ENCODE results near the gene GPR55. TPM values are rescaled to one million over a fixed set of nuclear protein-coding genes. Genes with fewer than 3 reads are reported as not detected.

GPR55 gene
- total and polyA plus RNA-seq, 4 experiments from 2014 or later, result 2.4 to 8.3 (median 8.1) TPM; not detected in 1

GRCh38 chr2:230889911-230890601 is 35.0 kb downstream of the GPR55 start:
- Histone ChIP-seq H3K27me3 (ENCODE audit: insufficient read depth, low read length) (no peaks in the 10 kb centered on the region), H3K4me1 (ENCODE audit: insufficient read depth, low read length) (peaks cover 7% of the 10 kb centered on the region), H3K27ac (ENCODE audit: low read depth, low read length) (no peak overlapping the region), H3K36me3 (ENCODE audit: insufficient read depth, low read length) (no peaks in the 10 kb centered on the region), H3K4me3 (ENCODE audit: low read length in 2 of 2) (no peak overlapping the region), H3K9me3 (ENCODE audit: control insufficient read depth in 1 of 2, low read length in 2 of 2) (no peaks in the 10 kb centered on the region)
- Mint-ChIP-seq H3K36me3 (no peaks in the 10 kb centered on the region), H3K9me3 (peaks cover 0 to 4% (median 0%) of the 10 kb centered on the region in 8 donors), H3K4me3 (no peak overlapping the region), H3K27me3 (peaks cover 8 to 12% of the 10 kb centered on the region in 2 donors), H3K4me1 (peaks cover 3 to 5% (median 4%) of the 10 kb centered on the region in 4 donors), H3K27ac (peak overlapping the region in 1 of 7 donors; percentile 51)
- CTCF ChIA-PET (ENCODE audit: partially characterized antibody), result no interaction called here
- DNase-seq, result no peak
- POLR2A ChIA-PET (ENCODE audit: partially characterized antibody), result no interaction called here
- intact Hi-C loops (cut with micrococcal nuclease), result no loop called here

- Histone ChIP-seq H3K36me3 (ENCODE audit: insufficient read depth, low read length) (no peaks in the 10 kb centered on the region), H3K27me3 (ENCODE audit: insufficient read depth, low read length) (no peaks in the 10 kb centered on the region), H3K4me3 (ENCODE audit: low read length in 2 of 2) (no peak overlapping the region), H3K4me1 (ENCODE audit: insufficient read depth, low read length) (no peaks in the 10 kb centered on the region), H3K9me3 (ENCODE audit: control insufficient read depth in 1 of 2, low read length in 2 of 2) (no peaks in the 10 kb centered on the region), H3K27ac (ENCODE audit: low read depth, low read length) (no peak overlapping the region)
- Mint-ChIP-seq H3K4me3 (no peak overlapping the region), H3K9me3 (peaks cover 0 to 4% (median 0%) of the 10 kb centered on the region in 8 donors), H3K27ac (no peak overlapping the region), H3K36me3 (no peaks in the 10 kb centered on the region), H3K27me3 (peaks cover 8 to 10% of the 10 kb centered on the region in 2 donors), H3K4me1 (peaks cover 0 to 2% (median 0%) of the 10 kb centered on the region in 4 donors)
- no peak for DNase-seq
- ChIA-PET CTCF (ENCODE audit: partially characterized antibody) (interaction anchor here (0.6 to 1.5 kb wide), 2 partner anchors 20 to 99 kb away, joined by 3 to 6 read pairs; no protein-coding TSS in a partner anchor), POLR2A (ENCODE audit: partially characterized antibody) (no interaction called here)
- intact Hi-C loops (cut with micrococcal nuclease), result no loop called here
These were observed 36.1 kb downstream of the GPR55 start for GRCh38 chr2:230888824-230889400.

DNA sequence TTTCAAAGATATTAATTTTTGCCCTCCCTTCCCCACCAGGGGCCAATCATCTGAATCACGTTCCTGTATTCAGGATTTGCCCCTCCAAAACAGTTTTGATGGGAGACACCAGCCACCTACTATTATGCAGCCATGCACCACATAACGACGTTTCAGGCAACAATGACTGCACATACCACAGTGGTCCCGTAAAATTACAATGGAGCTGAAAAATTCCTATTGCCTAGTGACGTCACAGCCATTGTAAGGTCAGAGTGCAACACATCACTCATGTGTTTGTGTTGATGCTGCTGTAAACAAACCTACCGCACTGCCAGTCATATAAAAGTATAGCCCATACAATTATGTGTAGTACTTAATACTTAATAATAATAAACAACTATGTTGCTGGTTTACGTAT is 37.7 kb downstream of the GPR55 start:
- Histone ChIP-seq H3K4me3 (ENCODE audit: low read length in 2 of 2) (no peak overlapping the region), H3K9me3 (ENCODE audit: control insufficient read depth in 1 of 2, low read length in 2 of 2) (no peaks in the 10 kb centered on the region), H3K4me1 (ENCODE audit: insufficient read depth, low read length) (no peaks in the 10 kb centered on the region), H3K36me3 (ENCODE audit: insufficient read depth, low read length) (no peaks in the 10 kb centered on the region), H3K27ac (ENCODE audit: low read depth, low read length) (no peak overlapping the region), H3K27me3 (ENCODE audit: insufficient read depth, low read length) (no peaks in the 10 kb centered on the region)
- no peak for DNase-seq
- no peaks in the 10 kb centered on the region for H3K36me3 Mint-ChIP-seq
- POLR2A ChIA-PET (ENCODE audit: partially characterized antibody), result no interaction called here
- CTCF ChIA-PET (ENCODE audit: partially characterized antibody), result interaction anchor here (1.5 kb wide), 1 partner anchor 100 kb away, joined by 6 read pairs; no protein-coding TSS in a partner anchor
- intact Hi-C loops (cut with micrococcal nuclease), result no loop called here
- peaks cover 0 to 4% of the 10 kb centered on the region in 2 donors for H3K27me3 Mint-ChIP-seq
- peaks cover 0 to 11% (median 4%) of the 10 kb centered on the region in 4 donors for H3K4me1 Mint-ChIP-seq
- H3K4me3 Mint-ChIP-seq, result no peak overlapping the region
- peaks cover 0 to 2% (median 0%) of the 10 kb centered on the region in 8 donors for H3K9me3 Mint-ChIP-seq
- H3K27ac Mint-ChIP-seq, result no peak overlapping the region

GRCh38 chr2:230886671-230887071 is 38.4 kb downstream of the GPR55 start:
- H3K36me3 ChIP-seq (ENCODE audit: insufficient read depth, low read length), result no peaks in the 10 kb centered on the region
- H3K4me3 Mint-ChIP-seq, result no peak overlapping the region

DNA sequence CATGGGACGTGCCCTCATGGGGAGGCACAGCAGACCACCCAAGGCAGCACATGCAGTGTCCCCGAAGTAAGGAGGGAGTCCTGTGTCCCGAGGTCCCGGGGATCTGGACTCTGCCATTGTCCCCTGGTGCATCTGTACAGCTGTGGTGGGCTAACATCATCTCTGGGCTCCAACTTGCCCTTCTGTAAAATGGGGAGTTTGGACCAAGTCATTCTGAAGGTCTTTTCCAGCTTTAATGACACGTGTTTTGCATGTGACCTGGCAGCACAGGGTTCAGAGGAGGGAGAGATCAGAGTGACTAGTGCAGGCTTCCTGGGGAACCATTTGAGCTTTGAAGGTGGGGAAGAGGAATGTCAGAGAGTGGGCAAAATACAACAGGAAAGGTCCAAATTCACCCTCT is 38.8 kb downstream of the GPR55 start:
- intact Hi-C loops (cut with micrococcal nuclease), result no loop called here
- no peaks in the 10 kb centered on the region for H3K9me3 ChIP-seq (ENCODE audit: control insufficient read depth in 1 of 2, low read length in 2 of 2)
- peaks cover 0 to under 1% of the 10 kb centered on the region in 2 donors for H3K27me3 Mint-ChIP-seq
- no peaks in the 10 kb centered on the region for H3K36me3 Mint-ChIP-seq
- ChIA-PET CTCF (ENCODE audit: partially characterized antibody) (interaction anchor here (1.3 kb wide), 1 partner anchor 101 kb away, joined by 3 read pairs; no protein-coding TSS in a partner anchor), POLR2A (ENCODE audit: partially characterized antibody) (no interaction called here)
- DNase-seq, result no peak
- no peak overlapping the region for H3K27ac Mint-ChIP-seq
- H3K4me1 Mint-ChIP-seq, result peaks cover 0 to 11% (median 4%) of the 10 kb centered on the region in 4 donors
- H3K27me3 ChIP-seq (ENCODE audit: insufficient read depth, low read length), result no peaks in the 10 kb centered on the region
- H3K27ac ChIP-seq (ENCODE audit: low read depth, low read length), result no peak overlapping the region
- no peak overlapping the region for H3K4me3 Mint-ChIP-seq
- no peaks in the 10 kb centered on the region for H3K36me3 ChIP-seq (ENCODE audit: insufficient read depth, low read length)
- no peaks in the 10 kb centered on the region for H3K4me1 ChIP-seq (ENCODE audit: insufficient read depth, low read length)
- no peak overlapping the region for H3K4me3 ChIP-seq (ENCODE audit: low read length in 2 of 2)
- no peaks in the 10 kb centered on the region for H3K9me3 Mint-ChIP-seq

More at GRCh38 chr2:230886671-230887071, 38.4 kb downstream of the GPR55 start:
- intact Hi-C loops (cut with micrococcal nuclease), result no loop called here
- ChIA-PET CTCF (ENCODE audit: partially characterized antibody) (no interaction called here), POLR2A (ENCODE audit: partially characterized antibody) (no interaction called here)
- Mint-ChIP-seq H3K9me3 (no peaks in the 10 kb centered on the region), H3K36me3 (no peaks in the 10 kb centered on the region), H3K27ac (no peak overlapping the region), H3K4me1 (peaks cover 0 to 11% (median 4%) of the 10 kb centered on the region in 4 donors), H3K27me3 (peaks cover 0 to 3% of the 10 kb centered on the region in 2 donors)
- H3K9me3 ChIP-seq (ENCODE audit: control insufficient read depth in 1 of 2, low read length in 2 of 2), result no peaks in the 10 kb centered on the region
- no peaks in the 10 kb centered on the region for H3K27me3 ChIP-seq (ENCODE audit: insufficient read depth, low read length)
- H3K4me1 ChIP-seq (ENCODE audit: insufficient read depth, low read length), result no peaks in the 10 kb centered on the region
- no peak overlapping the region for H3K4me3 ChIP-seq (ENCODE audit: low read length in 2 of 2)
- no peak overlapping the region for H3K27ac ChIP-seq (ENCODE audit: low read depth, low read length)
- no peak for DNase-seq

DNA sequence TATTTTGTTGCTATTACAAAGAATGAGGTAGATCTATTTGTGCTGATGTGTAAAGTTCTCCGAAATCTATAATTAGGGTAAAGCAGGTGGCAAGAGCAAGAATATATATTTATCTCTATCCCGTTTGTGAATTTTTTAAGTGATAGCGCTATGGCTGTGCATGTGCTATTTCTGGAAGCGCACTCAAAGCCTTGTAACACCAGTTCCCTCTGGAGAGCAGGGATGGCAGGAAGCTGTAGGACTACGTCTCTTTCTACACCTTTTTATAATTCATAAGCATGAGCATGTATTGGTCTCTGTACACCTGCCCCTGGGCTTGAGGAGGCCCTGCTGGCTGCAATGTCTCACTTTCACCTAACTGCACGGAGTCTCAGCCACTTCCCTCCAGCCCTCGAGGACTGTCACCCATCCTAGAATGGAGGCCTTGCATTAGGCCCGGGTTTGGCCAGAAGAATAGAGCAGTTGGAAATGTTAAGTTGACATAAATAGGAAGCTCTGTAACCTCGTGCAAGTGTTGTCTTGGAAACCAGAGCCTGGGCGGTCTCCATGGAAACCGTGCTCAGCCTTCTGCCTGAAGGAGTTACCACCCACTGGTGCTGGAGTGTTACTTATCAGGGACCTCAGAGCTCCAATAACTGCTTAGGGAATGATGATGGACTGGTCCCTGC is 39.4 kb downstream of the GPR55 start:
- no peak overlapping the region for H3K27ac ChIP-seq (ENCODE audit: low read depth, low read length)
- CTCF ChIA-PET (ENCODE audit: partially characterized antibody), result interaction anchor here (1.3 kb wide), 1 partner anchor 102 kb away, joined by 3 read pairs; no protein-coding TSS in a partner anchor
- no peak for DNase-seq
- Mint-ChIP-seq H3K27me3 (no peaks in the 10 kb centered on the region), H3K27ac (no peak overlapping the region), H3K4me3 (no peak overlapping the region), H3K4me1 (peaks cover 0 to 11% (median 4%) of the 10 kb centered on the region in 4 donors), H3K36me3 (no peaks in the 10 kb centered on the region), H3K9me3 (no peaks in the 10 kb centered on the region)
- POLR2A ChIA-PET (ENCODE audit: partially characterized antibody), result no interaction called here
- no peaks in the 10 kb centered on the region for H3K9me3 ChIP-seq (ENCODE audit: control insufficient read depth in 1 of 2, low read length in 2 of 2)
- intact Hi-C loops (cut with micrococcal nuclease), result no loop called here
- H3K4me3 ChIP-seq (ENCODE audit: low read length in 2 of 2), result no peak overlapping the region
- H3K4me1 ChIP-seq (ENCODE audit: insufficient read depth, low read length), result no peaks in the 10 kb centered on the region
- no peaks in the 10 kb centered on the region for H3K36me3 ChIP-seq (ENCODE audit: insufficient read depth, low read length)
- H3K27me3 ChIP-seq (ENCODE audit: insufficient read depth, low read length), result no peaks in the 10 kb centered on the region

DNA sequence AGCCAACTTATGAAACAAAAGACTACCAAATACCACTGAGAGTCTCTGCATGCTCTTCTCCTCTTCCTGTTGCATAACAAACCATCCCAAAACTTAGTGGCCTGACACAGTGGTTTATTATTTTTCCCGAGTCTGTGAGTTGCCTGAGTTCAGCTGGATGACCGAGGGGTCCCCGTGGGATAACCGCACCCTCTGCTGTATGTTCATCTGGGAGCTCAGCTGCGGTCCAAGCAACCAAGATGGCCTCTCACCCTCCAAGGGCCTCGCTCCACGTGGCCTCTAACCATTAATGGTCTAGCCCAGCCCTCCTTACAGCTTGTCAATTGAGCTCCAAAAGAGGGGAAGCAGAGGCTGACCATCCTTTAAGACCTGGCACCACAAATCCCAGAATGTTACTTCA is 43.2 kb downstream of the GPR55 start:
- H3K27ac Mint-ChIP-seq, result no peak overlapping the region
- H3K4me1 ChIP-seq (ENCODE audit: insufficient read depth, low read length), result peaks cover 5% of the 10 kb centered on the region
- no peak overlapping the region for H3K27ac ChIP-seq (ENCODE audit: low read depth, low read length)
- H3K27me3 Mint-ChIP-seq, result no peaks in the 10 kb centered on the region
- H3K4me3 Mint-ChIP-seq, result no peak overlapping the region
- peaks cover 6 to 15% of the 10 kb centered on the region in 2 donors for H3K36me3 Mint-ChIP-seq
- no peaks in the 10 kb centered on the region for H3K9me3 Mint-ChIP-seq
- no peak overlapping the region for H3K4me3 ChIP-seq (ENCODE audit: low read length in 2 of 2)
- H3K27me3 ChIP-seq (ENCODE audit: insufficient read depth, low read length), result no peaks in the 10 kb centered on the region
- no peaks in the 10 kb centered on the region for H3K9me3 ChIP-seq (ENCODE audit: control insufficient read depth in 1 of 2, low read length in 2 of 2)
- intact Hi-C loops (cut with micrococcal nuclease), result no loop called here
- DNase-seq, result no peak
- H3K36me3 ChIP-seq (ENCODE audit: insufficient read depth, low read length), result no peaks in the 10 kb centered on the region
- CTCF ChIA-PET (ENCODE audit: partially characterized antibody), result interaction anchor here (1.4 kb wide), 1 partner anchor 57 kb away, joined by 4 read pairs; no protein-coding TSS in a partner anchor
- POLR2A ChIA-PET (ENCODE audit: partially characterized antibody), result no interaction called here
- H3K4me1 Mint-ChIP-seq, result peaks cover 2 to 24% (median 8%) of the 10 kb centered on the region in 4 donors

All from CD4-positive, alpha-beta memory T cell (primary cell).